Activated B cell treated with CpG ODN at 0.5 μM for 24 hours (primary cell): ENCODE data around the gene SESN2. TPM values are rescaled to one million over a fixed set of nuclear protein-coding genes. Genes with fewer than 3 reads are reported as not detected.

Experiments used
- ATAC-seq: fragments of 200-7000 bp; cut with Tn5 transposase; one replicate; pipeline ENCODE4 v1.10.0; 2021; ENCODE audit warnings: low read depth, mild to moderate bottlenecking, moderate library complexity
- CTCF ChIA-PET: fragments of 350-600 bp; sonication (Branson Sonifier 250); formaldehyde crosslinking; loops from one replicate; lab custom pipeline; 2021; ENCODE audit warnings: antibody characterized with exemption; lab: Charles Lee
- POLR2A ChIA-PET: fragments of 350-600 bp; sonication (Branson Sonifier 250); formaldehyde crosslinking; loops from one replicate; lab custom pipeline; 2021; ENCODE audit warnings: antibody characterized with exemption; lab: Charles Lee
- DNase-seq: peaks from one replicate; pipeline ENCODE4 v3.0.0; 2022
- H3K27ac Mint-ChIP-seq: one replicate; pipeline ENCODE4 v1.8.0; 2020; ENCODE audit warnings: mixed read lengths
- H3K27me3 Mint-ChIP-seq: one replicate; pipeline ENCODE4 v1.8.0; 2021; ENCODE audit warnings: mixed read lengths
- H3K36me3 Mint-ChIP-seq: one replicate; pipeline ENCODE4 v1.8.0; 2021; ENCODE audit warnings: low read depth, mixed read lengths
- H3K4me1 Mint-ChIP-seq: one replicate; pipeline ENCODE4 v1.8.0; 2021; ENCODE audit warnings: mixed read lengths
- H3K4me3 Mint-ChIP-seq: one replicate; pipeline ENCODE4 v1.8.0; 2020; ENCODE audit warnings: mild to moderate bottlenecking, mixed read lengths
- H3K9me3 Mint-ChIP-seq: one replicate; pipeline ENCODE4 v1.8.0; 2020; ENCODE audit warnings: mixed read lengths
- CTCF ChIP-seq: fragments of 200-600 bp; IDR thresholded peaks from one replicate; pipeline ENCODE4 v1.8.0; 2022; ENCODE audit warnings: antibody characterized with exemption, mild to moderate bottlenecking
- intact Hi-C: fragments of 100-400 bp; cut with micrococcal nuclease; formaldehyde crosslinking; loops from one replicate; pipeline ENCODE4 v1.15.1; 2024
- total RNA-seq: library from RNA; stranded (reverse); gene quantifications from 2 replicates; pipeline ENCODE4 v1.2.3, GENCODE V29; 2022

Gene SESN2
- total RNA-seq, 1 donor from 2014 or later = 19.8 TPM

- Mint-ChIP-seq H3K27ac (no peak overlapping the region), H3K4me1 (no peaks in the 10 kb centered on the region), H3K4me3 (no peak overlapping the region), H3K27me3 (peaks cover 7% of the 10 kb centered on the region), H3K36me3 (no peaks in the 10 kb centered on the region), H3K9me3 (no peaks in the 10 kb centered on the region)
- no peak for TF ChIP-seq CTCF
- ATAC-seq (no peak), DNase-seq (no peak)
- intact Hi-C loops = no loop called here
- POLR2A ChIA-PET = no interaction called here
- CTCF ChIA-PET = interaction anchor here (0.6 kb wide), 2 partner anchors 19 to 29 kb away, joined by 3 to 6 read pairs; no protein-coding TSS in a partner anchor
Measured at GRCh38 chr1:28298438-28298837, 39.1 kb downstream of the SESN2 start.

- ChIA-PET CTCF (interaction anchor here (1.4 kb wide), 1 partner anchor 53 kb away, joined by 4 read pairs; no protein-coding TSS in a partner anchor), POLR2A (no interaction called here)
- no peak overlapping the region for H3K4me3 Mint-ChIP-seq
- DNase-seq = no peak
- intact Hi-C loops = no loop called here
- peaks cover 3% of the 10 kb centered on the region for H3K27me3 Mint-ChIP-seq
- no peak for ATAC-seq
- no peaks in the 10 kb centered on the region for H3K9me3 Mint-ChIP-seq
- TF ChIP-seq CTCF = no peak
- no peaks in the 10 kb centered on the region for H3K36me3 Mint-ChIP-seq
- H3K27ac Mint-ChIP-seq = no peak overlapping the region
- no peaks in the 10 kb centered on the region for H3K4me1 Mint-ChIP-seq
Measured at GRCh38 chr1:28301368-28302174, 42.3 kb downstream of the SESN2 start.

GRCh38 chr1:28302247-28302646 is 42.9 kb downstream of the SESN2 start:
- Mint-ChIP-seq H3K27me3 (peaks cover 1% of the 10 kb centered on the region), H3K27ac (no peak overlapping the region), H3K4me1 (no peaks in the 10 kb centered on the region), H3K9me3 (no peaks in the 10 kb centered on the region), H3K36me3 (no peaks in the 10 kb centered on the region), H3K4me3 (no peak overlapping the region)
- CTCF ChIA-PET = interaction anchor here (1.4 kb wide), 1 partner anchor 53 kb away, joined by 4 read pairs; no protein-coding TSS in a partner anchor
- DNase-seq (no peak), ATAC-seq (no peak)
- intact Hi-C loops = no loop called here
- POLR2A ChIA-PET = interaction anchor here (1.3 kb wide), 1 partner anchor 43 kb away, joined by 3 read pairs; the partner anchor contains the start of gene SESN2
- no peak for TF ChIP-seq CTCF

- ChIA-PET POLR2A (interaction anchor here (0.7 kb wide), 1 partner anchor 171 kb away, joined by 3 read pairs; no protein-coding TSS in a partner anchor), CTCF (no interaction called here)
- Mint-ChIP-seq H3K36me3 (no peaks in the 10 kb centered on the region), H3K9me3 (no peaks in the 10 kb centered on the region), H3K4me1 (no peaks in the 10 kb centered on the region), H3K4me3 (no peak overlapping the region), H3K27me3 (no peaks in the 10 kb centered on the region), H3K27ac (no peak overlapping the region)
- ATAC-seq (no peak), DNase-seq (no peak)
- intact Hi-C loops = no loop called here
- TF ChIP-seq CTCF = no peak
Measured at GRCh38 chr1:28306301-28306949, 47.1 kb downstream of the SESN2 start.

GRCh38 chr1:28308750-28309149 is 49.4 kb downstream of the SESN2 start:
- ChIA-PET CTCF (no interaction called here), POLR2A (no interaction called here)
- no peaks in the 10 kb centered on the region for H3K36me3 Mint-ChIP-seq
- ATAC-seq (no peak), DNase-seq (no peak)
- H3K27ac Mint-ChIP-seq = no peak overlapping the region
- no peak for TF ChIP-seq CTCF
- no peaks in the 10 kb centered on the region for H3K9me3 Mint-ChIP-seq
- no peak overlapping the region for H3K4me3 Mint-ChIP-seq
- H3K27me3 Mint-ChIP-seq = no peaks in the 10 kb centered on the region
- no peaks in the 10 kb centered on the region for H3K4me1 Mint-ChIP-seq
- intact Hi-C loops = no loop called here
